Karpas-422 (cell line): Measurements from ENCODE around the gene DYNC2I2. TPM values are rescaled to one million over a fixed set of nuclear protein-coding genes. Genes with fewer than 3 reads are reported as not detected.

Experiments
- DNase-seq: peaks from one replicate; pipeline ENCODE4 v3.0.0-alpha.2; 2015
- H2AFZ ChIP-seq: fragments of 200-600 bp; sonication (generic); 2 replicates; pipeline ENCODE4 v1.6.1; 2014; ENCODE audit warnings: antibody characterized with exemption, low read length, mixed read lengths
- H3K27ac ChIP-seq: fragments of 200-600 bp; sonication (generic); 2 replicates; pipeline ENCODE4 v1.5.1; 2014; ENCODE audit warnings: mild to moderate bottlenecking, low read length, moderate library complexity
- H3K27me3 ChIP-seq: fragments of 200-600 bp; sonication (generic); 2 replicates; pipeline ENCODE4 v1.6.1; 2014; ENCODE audit warnings: low read length, mixed read lengths
- H3K36me3 ChIP-seq: fragments of 200-600 bp; sonication (generic); 2 replicates; pipeline ENCODE4 v1.6.1; 2014; ENCODE audit warnings: low read length, mixed read lengths; ENCODE audit not compliant: insufficient read depth
- H3K4me1 ChIP-seq: fragments of 200-600 bp; sonication (generic); 2 replicates; pipeline ENCODE4 v1.6.1; 2014; ENCODE audit warnings: mild to moderate bottlenecking, low read length, mixed read lengths
- H3K4me2 ChIP-seq: fragments of 200-600 bp; sonication (generic); 2 replicates; pipeline ENCODE4 v1.6.1; 2014; ENCODE audit warnings: low read length, low read depth, mild to moderate bottlenecking; ENCODE audit not compliant: poor library complexity, severe bottlenecking
- H3K4me3 ChIP-seq: fragments of 200-600 bp; sonication (generic); 2 replicates; pipeline ENCODE4 v1.5.1; 2014; ENCODE audit warnings: mild to moderate bottlenecking, antibody characterized with exemption, low read length, mixed read lengths
- H3K79me2 ChIP-seq: fragments of 200-600 bp; sonication (generic); 2 replicates; pipeline ENCODE4 v1.6.1; 2014; ENCODE audit warnings: mild to moderate bottlenecking, low read length, mixed read lengths
- H3K9ac ChIP-seq: fragments of 200-600 bp; sonication (generic); 2 replicates; pipeline ENCODE4 v1.6.0; 2014; ENCODE audit warnings: low read length
- H3K9me2 ChIP-seq: fragments of 200-600 bp; sonication (generic), shearing (Covaris generic); replicated peaks from 2 replicates; pipeline ENCODE4 v1.6.0; 2014; ENCODE audit warnings: mild to moderate bottlenecking, low read length, moderate library complexity; ENCODE audit not compliant: insufficient read depth
- H3K9me3 ChIP-seq: fragments of 300-700, 200-600 bp; sonication (generic); 2 replicates; pipeline ENCODE4 v1.6.1; 2014; ENCODE audit warnings: low read length, mixed read lengths
- H4K20me1 ChIP-seq: fragments of 200-600 bp; sonication (generic); 2 replicates; pipeline ENCODE4 v1.6.1; 2014; ENCODE audit warnings: mild to moderate bottlenecking, antibody characterized with exemption, low read length, low read depth; ENCODE audit not compliant: insufficient read depth
- total RNA-seq: library from RNA; depleted of rRNA; stranded (reverse); fragments of >200 nt; shearing (Covaris generic); gene quantifications from 2 replicates; pipeline ENCODE4 v1.2.3, GENCODE V29; 2014; ENCODE audit warnings: low replicate concordance

The DYNC2I2 gene
- total RNA-seq, 1 experiment from 2014 or later, result 38.9 TPM

- H4K20me1 ChIP-seq, result no peaks in the 10 kb centered on the region
- H3K4me2 ChIP-seq, result no peak overlapping the region
- H3K4me1 ChIP-seq, result no peaks in the 10 kb centered on the region
- peaks cover 60% of the 10 kb centered on the region; the same call in 1 of the 2 replicates for H3K36me3 ChIP-seq
- H3K79me2 ChIP-seq, result no peaks in the 10 kb centered on the region
- no peak overlapping the region for H2AFZ ChIP-seq
- no peak overlapping the region for H3K9ac ChIP-seq
- no peaks in the 10 kb centered on the region for H3K9me2 ChIP-seq
- no peak overlapping the region for H3K27ac ChIP-seq
- no peak for DNase-seq
- no peaks in the 10 kb centered on the region for H3K27me3 ChIP-seq
- H3K9me3 ChIP-seq, result no peaks in the 10 kb centered on the region
- H3K4me3 ChIP-seq, result no peak overlapping the region
Measured at GRCh38 chr9:128610897-128611296, 45.8 kb downstream of the DYNC2I2 start.

GRCh38 chr9:128607642-128608350 lies 48.9 kb downstream of the DYNC2I2 start:
- Histone ChIP-seq H3K79me2 (no peaks in the 10 kb centered on the region), H3K36me3 (peaks cover 46% of the 10 kb centered on the region; the same call in 1 of the 2 replicates), H3K9ac (no peak overlapping the region), H3K27me3 (no peaks in the 10 kb centered on the region), H4K20me1 (no peaks in the 10 kb centered on the region), H3K4me1 (no peaks in the 10 kb centered on the region), H3K9me3 (no peaks in the 10 kb centered on the region), H3K27ac (no peak overlapping the region), H3K4me2 (no peak overlapping the region), H3K4me3 (no peak overlapping the region), H3K9me2 (no peaks in the 10 kb centered on the region), H2AFZ (no peak overlapping the region)
- DNase-seq, result no peak

DNA sequence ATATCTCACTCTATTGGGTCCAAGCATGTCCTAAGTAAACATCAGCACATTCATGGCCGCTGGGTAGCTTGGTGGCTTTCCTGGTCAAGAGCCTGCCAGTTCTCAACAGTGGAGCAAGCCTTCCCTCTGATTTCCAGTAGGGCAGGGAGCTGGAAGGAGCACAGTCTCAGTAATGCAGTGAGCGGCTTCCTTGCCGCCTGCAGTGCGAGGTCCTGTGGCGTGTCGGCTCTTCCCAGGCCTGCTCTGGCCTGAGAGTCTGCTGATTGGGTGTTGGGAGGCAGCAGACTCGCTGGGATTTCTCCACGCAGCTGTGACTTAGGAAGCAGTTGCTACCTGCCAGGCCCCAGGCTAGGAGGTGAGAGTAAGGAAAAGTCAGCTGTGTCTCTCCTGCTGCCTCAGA lies 53.0 kb downstream of the DYNC2I2 start:
- H3K27me3 ChIP-seq, result no peaks in the 10 kb centered on the region
- no peak overlapping the region for H3K4me2 ChIP-seq
- no peak overlapping the region for H2AFZ ChIP-seq
- no peaks in the 10 kb centered on the region for H3K9me3 ChIP-seq
- no peak overlapping the region for H3K27ac ChIP-seq
- H3K4me1 ChIP-seq, result no peaks in the 10 kb centered on the region
- H3K4me3 ChIP-seq, result no peak overlapping the region
- peaks cover 25% of the 10 kb centered on the region; the same call in 1 of the 2 replicates for H3K36me3 ChIP-seq
- no peak for DNase-seq
- no peaks in the 10 kb centered on the region for H4K20me1 ChIP-seq
- H3K9me2 ChIP-seq, result no peaks in the 10 kb centered on the region
- no peak overlapping the region for H3K9ac ChIP-seq
- H3K79me2 ChIP-seq, result no peaks in the 10 kb centered on the region

- H3K27me3 ChIP-seq, result no peaks in the 10 kb centered on the region
- no peak overlapping the region for H3K9ac ChIP-seq
- no peak overlapping the region for H2AFZ ChIP-seq
- no peak overlapping the region for H3K4me2 ChIP-seq
- no peaks in the 10 kb centered on the region for H3K4me1 ChIP-seq
- H3K4me3 ChIP-seq, result no peak overlapping the region
- H3K36me3 ChIP-seq, result peaks cover 26% of the 10 kb centered on the region; the same call in 1 of the 2 replicates
- H3K9me3 ChIP-seq, result no peaks in the 10 kb centered on the region
- no peak overlapping the region for H3K27ac ChIP-seq
- no peak for DNase-seq
- no peaks in the 10 kb centered on the region for H4K20me1 ChIP-seq
- H3K79me2 ChIP-seq, result no peaks in the 10 kb centered on the region
- H3K9me2 ChIP-seq, result no peaks in the 10 kb centered on the region
Measured at GRCh38 chr9:128600099-128600498, 56.5 kb downstream of the DYNC2I2 start.

- no peak overlapping the region for H3K4me2 ChIP-seq
- no peaks in the 10 kb centered on the region for H3K27me3 ChIP-seq
- no peak for DNase-seq
- H3K4me1 ChIP-seq, result no peaks in the 10 kb centered on the region
- H3K9ac ChIP-seq, result no peak overlapping the region
- no peaks in the 10 kb centered on the region for H3K9me2 ChIP-seq
- no peak overlapping the region for H3K27ac ChIP-seq
- H3K79me2 ChIP-seq, result no peaks in the 10 kb centered on the region
- H3K36me3 ChIP-seq, result peaks cover 34% of the 10 kb centered on the region; the same call in 1 of the 2 replicates
- no peak overlapping the region for H3K4me3 ChIP-seq
- no peak overlapping the region for H2AFZ ChIP-seq
- no peaks in the 10 kb centered on the region for H3K9me3 ChIP-seq
- no peaks in the 10 kb centered on the region for H4K20me1 ChIP-seq
Measured at GRCh38 chr9:128595471-128595870, 61.2 kb downstream of the DYNC2I2 start.

- no peak overlapping the region for H2AFZ ChIP-seq
- no peak overlapping the region for H3K4me3 ChIP-seq
- no peaks in the 10 kb centered on the region for H3K9me2 ChIP-seq
- no peaks in the 10 kb centered on the region for H3K79me2 ChIP-seq
- no peak for DNase-seq
- H3K9me3 ChIP-seq, result no peaks in the 10 kb centered on the region
- peaks cover 31% of the 10 kb centered on the region for H3K36me3 ChIP-seq
- H4K20me1 ChIP-seq, result no peaks in the 10 kb centered on the region
- H3K4me1 ChIP-seq, result no peaks in the 10 kb centered on the region
- H3K27ac ChIP-seq, result no peak overlapping the region
- H3K4me2 ChIP-seq, result no peak overlapping the region
- H3K27me3 ChIP-seq, result no peaks in the 10 kb centered on the region
- no peak overlapping the region for H3K9ac ChIP-seq
Measured at GRCh38 chr9:128593856-128594255, 62.8 kb downstream of the DYNC2I2 start.

DNA sequence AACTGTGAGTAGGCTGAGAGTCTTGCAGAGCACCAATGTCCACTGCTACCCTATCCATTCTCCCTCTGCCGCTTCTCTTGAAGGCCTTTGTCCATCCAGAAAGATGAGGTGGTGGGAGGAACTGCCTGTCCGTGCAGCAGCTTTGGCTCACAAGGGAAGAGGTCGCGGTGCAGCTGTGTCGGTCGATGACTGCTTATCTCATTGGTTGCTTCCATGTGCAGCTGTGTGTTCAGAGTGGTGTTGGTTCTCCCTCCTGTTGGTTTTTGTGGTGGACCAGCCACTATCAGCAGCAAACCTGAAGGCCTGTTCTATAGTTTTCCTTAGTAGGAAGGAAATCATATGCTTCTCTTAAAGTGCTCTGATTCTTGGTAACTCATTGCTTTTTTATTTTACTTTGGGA lies 63.6 kb downstream of the DYNC2I2 start:
- DNase-seq, result no peak
- Histone ChIP-seq H2AFZ (no peak overlapping the region), H3K9ac (no peak overlapping the region), H4K20me1 (no peaks in the 10 kb centered on the region), H3K4me2 (no peak overlapping the region), H3K9me2 (no peaks in the 10 kb centered on the region), H3K4me1 (no peaks in the 10 kb centered on the region), H3K4me3 (no peak overlapping the region), H3K9me3 (no peaks in the 10 kb centered on the region), H3K27ac (no peak overlapping the region), H3K79me2 (no peaks in the 10 kb centered on the region), H3K27me3 (no peaks in the 10 kb centered on the region), H3K36me3 (peaks cover 31% of the 10 kb centered on the region)

- no peaks in the 10 kb centered on the region for H3K4me1 ChIP-seq
- no peaks in the 10 kb centered on the region for H3K9me3 ChIP-seq
- no peak overlapping the region for H2AFZ ChIP-seq
- no peak for DNase-seq
- no peak overlapping the region for H3K9ac ChIP-seq
- H3K79me2 ChIP-seq, result no peaks in the 10 kb centered on the region
- H3K27me3 ChIP-seq, result no peaks in the 10 kb centered on the region
- H3K36me3 ChIP-seq, result peaks cover 40% of the 10 kb centered on the region
- H3K4me3 ChIP-seq, result no peak overlapping the region
- no peak overlapping the region for H3K27ac ChIP-seq
- no peak overlapping the region for H3K4me2 ChIP-seq
- H4K20me1 ChIP-seq, result no peaks in the 10 kb centered on the region
- H3K9me2 ChIP-seq, result no peaks in the 10 kb centered on the region
Measured at GRCh38 chr9:128588581-128589233, 67.9 kb downstream of the DYNC2I2 start.
